K562 (cell line): ENCODE results near the gene HCAR2. TPM values are rescaled to one million over a fixed set of nuclear protein-coding genes. Genes with fewer than 3 reads are reported as not detected.

Experiments used
- ATF1 ChIP-seq, 2 experiments: fragments of 450-650 bp in 1 of 2; IDR thresholded peaks; 2 replicates each; pipeline ENCODE4 v1.6.1; 2016; ENCODE audit warnings: missing compliant biosample characterization in 1 of 2, missing genetic modification characterization in 1 of 2
- CLOCK ChIP-seq: fragments of 250-450 bp; sonication (Bioruptor Pico); IDR thresholded peaks from 2 replicates; pipeline ENCODE4 v1.4.0; 2020; ENCODE audit warnings: mild to moderate bottlenecking, moderate library complexity, borderline replicate concordance
- DDX20 ChIP-seq: fragments of 450-650 bp; IDR thresholded peaks from 2 replicates; pipeline ENCODE4 v1.6.1; 2016; ENCODE audit warnings: missing genetic modification characterization, low read depth, mild to moderate bottlenecking, missing compliant biosample characterization, moderate library complexity
- IFI16 ChIP-seq: fragments of 250-450 bp; sonication (Bioruptor Pico); IDR thresholded peaks from 2 replicates; pipeline ENCODE4 v2.1.2; 2022; ENCODE audit warnings: mild to moderate bottlenecking, inconsistent platforms
- KAT2B ChIP-seq: IDR thresholded peaks from one replicate; pipeline ENCODE4 v1.6.1; 2012; ENCODE audit warnings: low read depth, mild to moderate bottlenecking, control low read depth, inconsistent platforms, low read length, moderate library complexity
- NKRF ChIP-seq: fragments of 450-650 bp; IDR thresholded peaks from 2 replicates; pipeline ENCODE4 v1.6.1; 2016; ENCODE audit warnings: borderline replicate concordance
- STAT5B ChIP-seq: fragments of 250-450 bp; sonication (Bioruptor Pico); IDR thresholded peaks from 2 replicates; pipeline ENCODE4 v1.8.0; 2021; ENCODE audit warnings: mild to moderate bottlenecking, inconsistent platforms
- USF2 ChIP-seq: sonication (generic); formaldehyde crosslinking; IDR thresholded peaks from 2 replicates; pipeline ENCODE4 v1.5.0; 2020; ENCODE audit warnings: missing genetic modification reagents
- XRCC4 ChIP-seq: IDR thresholded peaks from one replicate; pipeline ENCODE4 v1.6.1; 2011; ENCODE audit not compliant: insufficient read depth, insufficient read length; ENCODE audit errors: extremely low read depth
- ZBED1 ChIP-seq: IDR thresholded peaks from 2 replicates; pipeline ENCODE4 v1.6.1; 2014
- ZBTB49 ChIP-seq: sonication (generic); formaldehyde crosslinking; IDR thresholded peaks from 2 replicates; pipeline ENCODE4 v1.8.0; 2022; ENCODE audit warnings: missing genetic modification reagents, mild to moderate bottlenecking, borderline replicate concordance
- ZNF695 ChIP-seq: fragments of 450-650 bp; formaldehyde crosslinking; IDR thresholded peaks from 2 replicates; pipeline ENCODE4 v1.4.0; 2020; ENCODE audit warnings: mild to moderate bottlenecking, moderate library complexity
- ZSCAN32 ChIP-seq: fragments of 450-650 bp; formaldehyde crosslinking; IDR thresholded peaks from 2 replicates; pipeline ENCODE4 v1.4.0; 2020; ENCODE audit warnings: mild to moderate bottlenecking, moderate library complexity
- polyA plus RNA-seq, 8 experiments: library from polyadenylated mRNA; depleted of rRNA in 4 of 8; stranded (reverse) in 5 of 8; unstranded in 3 of 8; fragments of >200 nt; fragmentation: Nextera tagmentation in 2 of 8; fragmentation: Illumina TruSeq in 1 of 8; extraction: Ambion mirVana in 2 of 8; extraction: Trizol in 1 of 8; gene quantifications; 2 replicates each; pipeline versions ENCODE4 v1.2.1 to v1.2.3, GENCODE V29; 2011 to 2014; ENCODE audit warnings: inconsistent platforms in 1 of 8, missing spikeins in 1 of 8
- total RNA-seq, 7 experiments: library from RNA; depleted of rRNA in 6 of 7; stranded (reverse); fragments of >200 nt in 6 of 7; fragmentation: Illumina TruSeq in 2 of 7; extraction: Trizol in 2 of 7; gene quantifications; 2 replicates each; pipeline versions ENCODE4 v1.2.1 to v1.2.3, GENCODE V29; 2011 to 2021; ENCODE audit warnings: low replicate concordance in 1 of 7

HCAR2 gene
- total and polyA plus RNA-seq, 9 of the 15 experiments (the other 6 are each of a cell fraction or from before 2014, with no cell fraction given) = not detected

DNA sequence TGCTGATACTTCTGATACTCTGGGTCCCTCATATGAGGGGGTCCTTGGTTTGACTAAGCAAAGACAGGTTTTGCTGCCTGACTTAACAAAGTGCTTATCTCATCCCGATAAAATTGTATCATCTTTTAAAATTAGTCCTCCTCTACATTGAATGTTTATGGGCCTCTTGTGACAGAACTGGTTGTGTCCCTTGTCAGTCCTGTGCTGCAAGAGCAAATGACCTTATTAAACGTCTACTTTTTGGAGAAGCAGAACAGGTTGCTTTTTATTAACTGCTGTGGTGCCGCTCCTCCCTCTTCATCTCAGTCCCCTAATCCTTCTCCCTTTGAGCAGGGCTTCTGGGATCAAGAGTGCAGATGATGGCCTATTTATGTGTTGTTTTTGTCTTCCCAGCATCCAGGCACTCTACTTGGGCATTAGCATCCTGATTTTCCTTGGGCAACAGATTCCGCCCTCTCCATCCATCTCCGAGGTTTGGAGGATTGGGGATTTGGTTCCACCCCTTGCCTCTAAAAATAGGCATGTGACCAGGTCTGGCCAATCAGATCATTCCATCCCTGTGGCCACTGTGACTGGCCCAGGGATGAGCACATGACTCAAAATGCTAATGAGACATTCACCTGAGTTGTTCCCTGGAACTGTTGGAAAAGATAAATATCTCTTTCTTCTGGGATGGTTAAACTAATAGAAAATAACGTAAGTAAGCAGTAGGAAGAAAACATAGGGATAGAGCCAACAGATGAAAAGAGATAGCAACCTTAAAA is 46.6 kb upstream of the HCAR2 start (continued):
- TF ChIP-seq ZBTB49 = no peak
- TF ChIP-seq DDX20 (tag) = no peak
- TF ChIP-seq XRCC4 = no peak
- TF ChIP-seq USF2 (CRISPR knock-in tag) = peak; percentile 93
- TF ChIP-seq KAT2B = no peak
- no peak for TF ChIP-seq IFI16 (CRISPR knock-in tag)
- TF ChIP-seq STAT5B = no peak
- no peak for TF ChIP-seq NKRF
- no peak for TF ChIP-seq ZSCAN32 (CRISPR knock-in tag)
- no peak for TF ChIP-seq CLOCK
- TF ChIP-seq ZBED1 = no peak
- TF ChIP-seq ATF1 (CRISPR knock-in tag; IDR thresholded peaks at IDR 0.05) = no peak
- no peak for TF ChIP-seq ATF1 (tag; IDR thresholded peaks at IDR 0.05)
- no peak for TF ChIP-seq ZNF695 (CRISPR knock-in tag)
